ENCODE data around the gene CFTR.

- no peak for TF ChIP-seq POLR2A (IDR thresholded peaks at IDR 0.05)
- no peak for TF ChIP-seq CTCF (IDR thresholded peaks at IDR 0.05)
These were observed 1.2 kb downstream of the CFTR start for GRCh38 chr7:117480978-117481377.
